Esophagus squamous epithelium (tissue), 5 donors: Measurements from ENCODE around the gene PHF19. TPM values are rescaled to one million over a fixed set of nuclear protein-coding genes. Genes with fewer than 3 reads are reported as not detected.

ENCODE experiments used
- DNase-seq: peaks from one replicate; lab custom pipeline; 2025; lab: John Stamatoyannopoulos, UW
- H3K27ac ChIP-seq, 4 donors: fragments of 200-600 bp; sonication (generic); one replicate each; pipeline ENCODE4 v1.5.1; 2016 to 2019; ENCODE audit warnings: mild to moderate bottlenecking in 1 of 4
- H3K27me3 ChIP-seq, 4 donors: fragments of 200-600 bp; sonication (generic); 1 replicate in 3 of 4; 2 replicates in 1 of 4; pipeline versions ENCODE4 v1.5.1 to v1.6.0; 2017 to 2021; ENCODE audit warnings: antibody characterized with exemption in 1 of 4
- H3K36me3 ChIP-seq, 3 donors: fragments of 200-600 bp; sonication (generic); one replicate each; pipeline ENCODE4 v1.5.1; 2016 to 2019
- H3K4me1 ChIP-seq, 3 donors: fragments of 200-600 bp; sonication (generic); one replicate each; pipeline ENCODE4 v1.5.1; 2017 to 2019
- H3K4me3 ChIP-seq, 4 donors: fragments of 200-600 bp; sonication (generic); 1 replicate in 3 of 4; 2 replicates in 1 of 4; pipeline ENCODE4 v1.5.1; 2016 to 2019; ENCODE audit warnings: mild to moderate bottlenecking in 2 of 4, moderate library complexity in 1 of 4
- H3K9me3 ChIP-seq, 3 donors: fragments of 200-600 bp; sonication (generic); one replicate each; pipeline ENCODE4 v1.5.1; 2016 to 2019
- CTCF ChIP-seq, 6 experiments: fragments of 450-650 bp in 4 of 6; fragments of 200-600 bp in 2 of 6; sonication (generic) in 2 of 6; IDR thresholded peaks; one replicate each; pipeline ENCODE4 v1.5.1; 2016 to 2019; ENCODE audit warnings: antibody characterized with exemption in 6 of 6, mild to moderate bottlenecking in 4 of 6, moderate library complexity in 4 of 6
- POLR2A ChIP-seq, 4 donors: fragments of 450-650 bp; IDR thresholded peaks; one replicate each; pipeline ENCODE4 v1.6.1; 2017; ENCODE audit warnings: antibody characterized with exemption in 4 of 4, mild to moderate bottlenecking in 4 of 4, moderate library complexity in 3 of 4
- WGBS, 2 donors: methylation state at CpG; one replicate each; pipeline ENCODE4 v1.1.5; 2018; 5-methylcytosine and 5-hydroxymethylcytosine counted together
- intact Hi-C: fragments of 100-400 bp; cut with DNase I; formaldehyde crosslinking; loops from one replicate; pipeline ENCODE4 v1.15.0; 2022
- total RNA-seq, 4 donors: library from RNA; depleted of rRNA; stranded (reverse); fragments of >200 nt; gene quantifications; one replicate each; pipeline ENCODE4 v1.1.0, GENCODE V29; 2016
- donor health status: DM: yes; HTN: yes; CAD: no.

Gene PHF19
- total RNA-seq, 4 donors from 2014 or later: 12.8 to 40.0 (median 30.9) TPM

- Histone ChIP-seq H3K9me3 (no peaks in the 10 kb centered on the region), H3K27me3 (no peaks in the 10 kb centered on the region), H3K27ac (peak within 1 kb of the TSS; percentile 88 to 98 (median 96)), H3K36me3 (peaks cover 0 to 47% (median 0%) of the 10 kb centered on the region in 3 donors), H3K4me3 (peak within 1 kb of the TSS; percentile 72 to 93 (median 86)), H3K4me1 (peaks cover 7 to 67% (median 14%) of the 10 kb centered on the region in 3 donors)
- DNase-seq: peak; percentile 97
- TF ChIP-seq CTCF (IDR thresholded peaks at IDR 0.05) (peak in 1 of 6 experiments; percentile 18), POLR2A (IDR thresholded peaks at IDR 0.05) (peak in 2 of 4 donors; percentile 81 to 87)
- intact Hi-C loops: no loop called here
- WGBS, 2 donors: 0 to 1% methylated on average over 1 to 23 of the region's 62 CpGs
Measured at GRCh38 chr9:120842685-120843485, 34.1 kb downstream of the PHF19 start, which contains the start of gene PSMD5. Gene PSMD5, minus strand, starts transcription at chr9:120842922. Its CDS starts 13 bp downstream, at chr9:120842909.

GRCh38 chr9:120841930-120842684 is 34.9 kb downstream of the PHF19 start:
- intact Hi-C loops: no loop called here

GRCh38 chr9:120839146-120839545 is 37.8 kb downstream of the PHF19 start:
- H3K4me1 ChIP-seq: peaks cover 7 to 57% (median 14%) of the 10 kb centered on the region in 3 donors
- no peaks in the 10 kb centered on the region for H3K27me3 ChIP-seq
- peaks cover 0 to 47% (median 0%) of the 10 kb centered on the region in 3 donors for H3K36me3 ChIP-seq
- WGBS, 2 donors: 69 to 85% methylated on average over 2 of the region's 2 CpGs
- H3K4me3 ChIP-seq: no peak overlapping the region
- H3K27ac ChIP-seq: no peak overlapping the region
- no peak for DNase-seq
- intact Hi-C loops: no loop called here
- TF ChIP-seq CTCF (IDR thresholded peaks at IDR 0.05) (no peak), POLR2A (IDR thresholded peaks at IDR 0.05) (no peak)
- H3K9me3 ChIP-seq: no peaks in the 10 kb centered on the region

More at GRCh38 chr9:120841930-120842684, 34.9 kb downstream of the PHF19 start:
- no peaks in the 10 kb centered on the region for H3K9me3 ChIP-seq
- TF ChIP-seq CTCF (IDR thresholded peaks at IDR 0.05) (no peak), POLR2A (IDR thresholded peaks at IDR 0.05) (no peak)
- peak overlapping the region; percentile 88 to 98 (median 96) for H3K27ac ChIP-seq
- H3K27me3 ChIP-seq: no peaks in the 10 kb centered on the region
- peaks cover 7 to 67% (median 14%) of the 10 kb centered on the region in 3 donors for H3K4me1 ChIP-seq
- DNase-seq: no peak
- H3K36me3 ChIP-seq: peaks cover 0 to 41% (median 0%) of the 10 kb centered on the region in 3 donors
- peak overlapping the region; percentile 72 to 93 (median 86) for H3K4me3 ChIP-seq
- WGBS, 2 donors: 34 to 54% methylated on average over 17 to 18 of the region's 18 CpGs

GRCh38 chr9:120837921-120838320 is 39.1 kb downstream of the PHF19 start:
- 84 to 86% methylated on average over 3 of the region's 3 CpGs for WGBS, 2 donors
- TF ChIP-seq POLR2A (IDR thresholded peaks at IDR 0.05): no peak
- TF ChIP-seq CTCF (IDR thresholded peaks at IDR 0.05): no peak
- Histone ChIP-seq H3K9me3 (no peaks in the 10 kb centered on the region), H3K4me1 (peaks cover 6 to 44% (median 7%) of the 10 kb centered on the region in 3 donors), H3K27me3 (no peaks in the 10 kb centered on the region), H3K4me3 (no peak overlapping the region), H3K36me3 (peaks cover 0 to 56% (median 0%) of the 10 kb centered on the region in 3 donors), H3K27ac (no peak overlapping the region)
- intact Hi-C loops: no loop called here
- DNase-seq: no peak
